ENCODE data around the gene XBP1. TPM values are rescaled to one million over a fixed set of nuclear protein-coding genes. Genes with fewer than 3 reads are reported as not detected.
"Not testable (repeated sequence)": the region's sequence is repeated elsewhere in the genome, so short reads cannot be mapped to it uniquely, and the experiment has no call there.

XBP1 gene
- polyA plus RNA-seq, 1 of the 3 experiments (the other 2 are of a cell fraction): 55.6 TPM

DNA sequence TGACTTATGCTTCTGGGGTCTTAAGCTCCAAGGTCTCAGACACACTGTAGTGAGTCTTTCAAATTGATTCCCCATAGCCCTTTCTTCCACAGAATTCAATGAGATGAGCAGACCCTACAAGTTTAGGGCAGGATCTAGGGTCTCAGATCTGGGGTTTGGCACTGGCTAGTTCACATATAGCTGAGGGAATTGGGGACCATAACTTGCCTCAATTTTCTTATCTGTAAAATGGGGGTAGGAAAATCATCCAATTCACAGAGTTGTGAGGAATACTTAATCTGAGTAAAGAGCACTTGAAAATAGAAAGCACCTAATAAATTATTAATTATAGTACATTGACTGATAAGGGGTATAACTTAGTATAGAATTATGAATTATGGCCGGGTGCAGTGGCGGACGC lies 33.7 kb downstream of the XBP1 start (continued):
- TF ChIP-seq SMC3 (IDR thresholded peaks at IDR 0.05; ENCODE audit: low read depth, low read length): no peak
- no peak for TF ChIP-seq EZH2phosphoT487 (IDR thresholded peaks at IDR 0.05; ENCODE audit: borderline replicate concordance, low read depth)
- no peak for TF ChIP-seq JUND (IDR thresholded peaks at IDR 0.05)
- no peak for TF ChIP-seq ELF1 (IDR thresholded peaks at IDR 0.05)
- TF ChIP-seq, protein P1, sequence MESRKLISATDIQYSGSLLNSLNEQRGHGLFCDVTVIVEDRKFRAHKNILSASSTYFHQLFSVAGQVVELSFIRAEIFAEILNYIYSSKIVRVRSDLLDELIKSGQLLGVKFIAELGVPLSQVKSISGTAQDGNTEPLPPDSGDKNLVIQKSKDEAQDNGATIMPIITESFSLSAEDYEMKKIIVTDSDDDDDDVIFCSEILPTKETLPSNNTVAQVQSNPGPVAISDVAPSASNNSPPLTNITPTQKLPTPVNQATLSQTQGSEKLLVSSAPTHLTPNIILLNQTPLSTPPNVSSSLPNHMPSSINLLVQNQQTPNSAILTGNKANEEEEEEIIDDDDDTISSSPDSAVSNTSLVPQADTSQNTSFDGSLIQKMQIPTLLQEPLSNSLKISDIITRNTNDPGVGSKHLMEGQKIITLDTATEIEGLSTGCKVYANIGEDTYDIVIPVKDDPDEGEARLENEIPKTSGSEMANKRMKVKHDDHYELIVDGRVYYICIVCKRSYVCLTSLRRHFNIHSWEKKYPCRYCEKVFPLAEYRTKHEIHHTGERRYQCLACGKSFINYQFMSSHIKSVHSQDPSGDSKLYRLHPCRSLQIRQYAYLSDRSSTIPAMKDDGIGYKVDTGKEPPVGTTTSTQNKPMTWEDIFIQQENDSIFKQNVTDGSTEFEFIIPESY (IDR thresholded peaks at IDR 0.05; ENCODE audit: borderline replicate concordance, low read depth): no peak

DNA sequence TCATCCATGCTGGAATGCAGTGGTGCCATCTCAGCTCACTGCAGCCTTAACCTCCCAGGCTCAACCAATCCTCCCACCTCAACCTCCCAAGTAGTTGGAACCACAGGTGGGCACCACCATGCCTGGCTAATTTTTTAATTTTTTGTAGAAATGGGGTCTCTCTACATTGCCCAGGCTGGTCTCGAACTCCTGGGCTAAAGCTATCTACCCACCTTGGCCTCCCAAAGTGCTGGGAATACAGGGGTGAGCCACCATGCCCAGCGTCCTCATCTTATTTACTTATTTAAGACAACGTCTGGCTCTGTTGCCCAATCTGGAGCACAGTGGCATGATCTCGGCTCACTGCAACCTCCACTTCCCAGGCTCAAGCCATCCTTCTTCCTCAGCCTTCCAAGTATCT lies 38.4 kb downstream of the XBP1 start:
- H3K4me1 ChIP-seq (ENCODE audit: control insufficient read depth in 1 of 2, insufficient read depth in 2 of 2, low read depth in 1 of 2, low read length in 1 of 2); H3K9ac ChIP-seq; H2AFZ ChIP-seq (ENCODE audit: low read depth); DNase-seq; POLR2A ChIA-PET; CTCF ChIA-PET; H3K9me2 ChIP-seq; H3K79me2 ChIP-seq (ENCODE audit: insufficient read depth); H3K36me3 ChIP-seq (replicated peaks in 1 of 2; ENCODE audit: control insufficient read depth in 1 of 2, insufficient read depth in 2 of 2, low read length in 1 of 2); H3K4me3 ChIP-seq (ENCODE audit: low read depth in 2 of 2, low read length in 1 of 2); H4K20me1 ChIP-seq (ENCODE audit: insufficient read depth); H3K27ac ChIP-seq (ENCODE audit: low read depth in 2 of 2, low read length in 1 of 2); H3K4me2 ChIP-seq; H3F3A ChIP-seq (replicated peaks; ENCODE audit: insufficient read depth); H3K9me3 ChIP-seq; H3K27me3 ChIP-seq (ENCODE audit: insufficient read depth): not testable (repeated sequence)
- 71% methylated on average over 4 of the region's 4 CpGs for WGBS (ENCODE audit: low lambda C conversion rate)

DNA sequence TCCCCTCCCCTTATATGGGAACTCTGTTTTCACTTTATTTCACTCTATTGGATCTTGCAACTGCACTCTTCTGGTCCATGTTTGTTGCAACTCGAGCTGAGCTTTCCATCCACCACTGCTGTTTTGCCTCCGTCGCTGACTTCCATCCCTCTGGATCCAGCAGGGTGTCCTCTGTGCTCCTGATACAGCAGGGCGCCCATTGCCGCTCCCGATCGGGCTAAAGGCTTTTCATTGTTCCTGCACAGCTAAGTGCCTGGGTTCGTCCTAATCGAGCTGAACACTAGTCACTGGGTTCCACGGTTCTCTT lies 39.0 kb downstream of the XBP1 start:
- TF ChIP-seq FOSL2 (IDR thresholded peaks at IDR 0.05; ENCODE audit: borderline replicate concordance, low read depth) (no peak), GATA2 (CRISPR knock-in tag; IDR thresholded peaks at IDR 0.05) (no peak), EP300 (IDR thresholded peaks at IDR 0.05; ENCODE audit: borderline replicate concordance in 1 of 2, low read depth in 1 of 2, low read length in 1 of 2) (no peak), RAD21 (IDR thresholded peaks at IDR 0.05; ENCODE audit: low read length) (no peak), ELF1 (IDR thresholded peaks at IDR 0.05) (no peak), TCF12 (IDR thresholded peaks at IDR 0.05) (no peak), RFX5 (IDR thresholded peaks at IDR 0.05; ENCODE audit: low read length) (no peak), JUND (IDR thresholded peaks at IDR 0.05) (no peak), TAF1 (IDR thresholded peaks at IDR 0.05; ENCODE audit: borderline replicate concordance, low read depth, low read length) (no peak), FOXJ3 (CRISPR knock-in tag; IDR thresholded peaks at IDR 0.05) (no peak), FOXM1 (IDR thresholded peaks at IDR 0.05; ENCODE audit: low read depth) (no peak), POLR2AphosphoS5 (IDR thresholded peaks at IDR 0.05; ENCODE audit: low read depth, low read length) (no peak), MEF2A (IDR thresholded peaks at IDR 0.05; ENCODE audit: borderline replicate concordance, low read depth) (no peak), YY1 (IDR thresholded peaks at IDR 0.05; ENCODE audit: low read depth) (no peak)
- TF ChIP-seq, protein P2, sequence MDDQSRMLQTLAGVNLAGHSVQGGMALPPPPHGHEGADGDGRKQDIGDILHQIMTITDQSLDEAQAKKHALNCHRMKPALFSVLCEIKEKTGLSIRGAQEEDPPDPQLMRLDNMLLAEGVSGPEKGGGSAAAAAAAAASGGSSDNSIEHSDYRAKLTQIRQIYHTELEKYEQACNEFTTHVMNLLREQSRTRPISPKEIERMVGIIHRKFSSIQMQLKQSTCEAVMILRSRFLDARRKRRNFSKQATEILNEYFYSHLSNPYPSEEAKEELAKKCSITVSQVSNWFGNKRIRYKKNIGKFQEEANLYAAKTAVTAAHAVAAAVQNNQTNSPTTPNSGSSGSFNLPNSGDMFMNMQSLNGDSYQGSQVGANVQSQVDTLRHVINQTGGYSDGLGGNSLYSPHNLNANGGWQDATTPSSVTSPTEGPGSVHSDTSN (IDR thresholded peaks at IDR 0.05): no peak
- TF ChIP-seq, protein P3, sequence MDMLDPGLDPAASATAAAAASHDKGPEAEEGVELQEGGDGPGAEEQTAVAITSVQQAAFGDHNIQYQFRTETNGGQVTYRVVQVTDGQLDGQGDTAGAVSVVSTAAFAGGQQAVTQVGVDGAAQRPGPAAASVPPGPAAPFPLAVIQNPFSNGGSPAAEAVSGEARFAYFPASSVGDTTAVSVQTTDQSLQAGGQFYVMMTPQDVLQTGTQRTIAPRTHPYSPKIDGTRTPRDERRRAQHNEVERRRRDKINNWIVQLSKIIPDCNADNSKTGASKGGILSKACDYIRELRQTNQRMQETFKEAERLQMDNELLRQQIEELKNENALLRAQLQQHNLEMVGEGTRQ (IDR thresholded peaks at IDR 0.05; ENCODE audit: borderline replicate concordance, low read depth, low read length): no peak
- TF ChIP-seq, protein P4, sequence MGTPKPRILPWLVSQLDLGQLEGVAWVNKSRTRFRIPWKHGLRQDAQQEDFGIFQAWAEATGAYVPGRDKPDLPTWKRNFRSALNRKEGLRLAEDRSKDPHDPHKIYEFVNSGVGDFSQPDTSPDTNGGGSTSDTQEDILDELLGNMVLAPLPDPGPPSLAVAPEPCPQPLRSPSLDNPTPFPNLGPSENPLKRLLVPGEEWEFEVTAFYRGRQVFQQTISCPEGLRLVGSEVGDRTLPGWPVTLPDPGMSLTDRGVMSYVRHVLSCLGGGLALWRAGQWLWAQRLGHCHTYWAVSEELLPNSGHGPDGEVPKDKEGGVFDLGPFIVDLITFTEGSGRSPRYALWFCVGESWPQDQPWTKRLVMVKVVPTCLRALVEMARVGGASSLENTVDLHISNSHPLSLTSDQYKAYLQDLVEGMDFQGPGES (IDR thresholded peaks at IDR 0.05; ENCODE audit: low read depth, low read length): no peak
- Histone ChIP-seq H3K79me2 (ENCODE audit: insufficient read depth) (no peaks in the 10 kb centered on the region), H3K36me3 (replicated peaks in 1 of 2; ENCODE audit: control insufficient read depth in 1 of 2, insufficient read depth in 2 of 2, low read length in 1 of 2) (no peaks in the 10 kb centered on the region), H3K4me3 (ENCODE audit: low read depth in 2 of 2, low read length in 1 of 2) (no peak overlapping the region), H3K9ac (no peak overlapping the region), H4K20me1 (ENCODE audit: insufficient read depth) (no peaks in the 10 kb centered on the region), H3K27ac (ENCODE audit: low read depth in 2 of 2, low read length in 1 of 2) (no peak overlapping the region), H2AFZ (ENCODE audit: low read depth) (no peak overlapping the region), H3K27me3 (ENCODE audit: insufficient read depth) (no peaks in the 10 kb centered on the region), H3K4me2 (no peak overlapping the region), H3F3A (replicated peaks; ENCODE audit: insufficient read depth) (peaks cover 9% of the 10 kb centered on the region), H3K4me1 (ENCODE audit: control insufficient read depth in 1 of 2, insufficient read depth in 2 of 2, low read depth in 1 of 2, low read length in 1 of 2) (no peaks in the 10 kb centered on the region), H3K9me3 (no peaks in the 10 kb centered on the region), H3K9me2 (no peaks in the 10 kb centered on the region)
- 93% methylated on average over 10 of the region's 10 CpGs for WGBS (ENCODE audit: low lambda C conversion rate)
- DNase-seq: no peak
- ChIA-PET CTCF (no interaction called here), POLR2A (no interaction called here)
